ENCODE measurements around the gene CD93. TPM values are rescaled to one million over a fixed set of nuclear protein-coding genes. Genes with fewer than 3 reads are reported as not detected.

CD93 gene
- total RNA-seq, 1 donor from 2014 or later: under 0.01 TPM

DNA sequence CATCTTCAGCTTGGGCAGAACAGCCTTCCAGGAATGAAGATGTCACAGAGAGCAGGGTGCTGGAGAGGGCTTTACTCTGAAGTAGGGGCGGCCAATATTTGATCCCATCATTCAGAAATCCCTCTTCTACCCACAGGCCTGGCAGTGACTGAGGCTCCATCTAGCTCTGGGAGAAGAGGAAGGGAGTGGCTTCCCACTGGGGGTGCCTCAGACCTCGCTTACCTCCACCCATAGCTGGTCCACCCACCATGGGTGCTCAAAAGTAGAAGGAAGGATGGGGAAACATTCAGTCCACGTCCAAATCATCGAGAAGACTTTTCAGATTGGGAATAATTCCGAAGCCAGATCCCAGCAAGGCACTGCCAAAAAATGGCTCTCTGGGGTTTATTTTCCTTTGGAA, 24.9 kb downstream of the CD93 start:
- no peak for FAIRE-seq
- DNase-seq (ENCODE audit: low read depth): no peak
- Histone ChIP-seq H3K4me3 (ENCODE audit: low read depth, low read length) (no peak overlapping the region), H3K36me3 (ENCODE audit: control insufficient read depth, insufficient read depth, low read length) (no peaks in the 10 kb centered on the region), H3K27me3 (ENCODE audit: control insufficient read depth, insufficient read depth, low read length) (no peaks in the 10 kb centered on the region)
- TF ChIP-seq, protein P1, sequence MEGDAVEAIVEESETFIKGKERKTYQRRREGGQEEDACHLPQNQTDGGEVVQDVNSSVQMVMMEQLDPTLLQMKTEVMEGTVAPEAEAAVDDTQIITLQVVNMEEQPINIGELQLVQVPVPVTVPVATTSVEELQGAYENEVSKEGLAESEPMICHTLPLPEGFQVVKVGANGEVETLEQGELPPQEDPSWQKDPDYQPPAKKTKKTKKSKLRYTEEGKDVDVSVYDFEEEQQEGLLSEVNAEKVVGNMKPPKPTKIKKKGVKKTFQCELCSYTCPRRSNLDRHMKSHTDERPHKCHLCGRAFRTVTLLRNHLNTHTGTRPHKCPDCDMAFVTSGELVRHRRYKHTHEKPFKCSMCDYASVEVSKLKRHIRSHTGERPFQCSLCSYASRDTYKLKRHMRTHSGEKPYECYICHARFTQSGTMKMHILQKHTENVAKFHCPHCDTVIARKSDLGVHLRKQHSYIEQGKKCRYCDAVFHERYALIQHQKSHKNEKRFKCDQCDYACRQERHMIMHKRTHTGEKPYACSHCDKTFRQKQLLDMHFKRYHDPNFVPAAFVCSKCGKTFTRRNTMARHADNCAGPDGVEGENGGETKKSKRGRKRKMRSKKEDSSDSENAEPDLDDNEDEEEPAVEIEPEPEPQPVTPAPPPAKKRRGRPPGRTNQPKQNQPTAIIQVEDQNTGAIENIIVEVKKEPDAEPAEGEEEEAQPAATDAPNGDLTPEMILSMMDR (IDR thresholded peaks at IDR 0.05; ENCODE audit: insufficient read depth, low read length, severe bottlenecking): no peak

DNA sequence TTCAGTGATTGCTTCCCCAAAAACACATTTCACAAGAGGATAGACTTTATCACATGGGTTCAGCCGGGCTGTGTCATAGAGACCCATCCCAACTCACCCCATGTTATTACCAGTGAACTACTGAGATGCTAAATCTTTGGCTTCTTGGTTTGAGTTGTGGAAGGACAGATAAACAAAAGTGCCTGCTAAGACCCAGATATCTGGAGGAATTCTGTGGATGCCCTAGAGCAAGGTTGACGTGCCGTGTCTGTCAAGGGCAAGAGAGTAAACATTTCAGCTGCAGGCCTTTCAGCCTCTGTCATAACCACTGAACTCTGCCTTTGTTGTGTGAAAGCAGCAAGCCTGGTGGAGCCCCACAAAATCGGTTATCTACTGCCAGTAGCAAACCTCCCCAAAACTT, 25.5 kb downstream of the CD93 start:
- no peak overlapping the region for H3K4me3 ChIP-seq (ENCODE audit: low read depth, low read length)
- no peaks in the 10 kb centered on the region for H3K27me3 ChIP-seq (ENCODE audit: control insufficient read depth, insufficient read depth, low read length)
- FAIRE-seq: peak; percentile 13
- H3K36me3 ChIP-seq (ENCODE audit: control insufficient read depth, insufficient read depth, low read length): no peaks in the 10 kb centered on the region
- DNase-seq (ENCODE audit: low read depth): no peak
- TF ChIP-seq, protein P1 (IDR thresholded peaks at IDR 0.05; ENCODE audit: insufficient read depth, low read length, severe bottlenecking): no peak

DNA sequence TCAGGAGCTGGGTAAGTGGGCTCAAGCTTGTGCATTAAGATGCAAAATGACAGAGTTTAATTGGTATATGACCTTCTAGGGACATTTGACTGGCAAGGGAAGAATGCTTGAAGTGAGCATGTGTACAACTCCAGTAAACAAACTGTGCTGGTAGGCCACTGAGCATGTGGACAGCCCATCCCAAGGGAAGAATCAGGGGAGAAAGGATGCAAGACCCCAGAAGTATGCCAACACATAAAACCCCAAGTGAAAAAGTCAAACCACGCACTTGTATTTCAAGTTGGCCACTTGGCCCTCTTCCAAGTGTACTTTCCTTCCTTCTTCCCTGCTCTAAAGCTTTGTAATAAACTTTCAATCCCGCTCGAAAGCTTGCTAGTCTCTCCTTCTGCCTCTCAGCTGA, 26.3 kb downstream of the CD93 start:
- no peaks in the 10 kb centered on the region for H3K27me3 ChIP-seq (ENCODE audit: control insufficient read depth, insufficient read depth, low read length)
- TF ChIP-seq, protein P1 (IDR thresholded peaks at IDR 0.05; ENCODE audit: insufficient read depth, low read length, severe bottlenecking): no peak
- no peak overlapping the region for H3K4me3 ChIP-seq (ENCODE audit: low read depth, low read length)
- DNase-seq (ENCODE audit: low read depth) (no peak), FAIRE-seq (peak; percentile 40)
- no peaks in the 10 kb centered on the region for H3K36me3 ChIP-seq (ENCODE audit: control insufficient read depth, insufficient read depth, low read length)

DNA sequence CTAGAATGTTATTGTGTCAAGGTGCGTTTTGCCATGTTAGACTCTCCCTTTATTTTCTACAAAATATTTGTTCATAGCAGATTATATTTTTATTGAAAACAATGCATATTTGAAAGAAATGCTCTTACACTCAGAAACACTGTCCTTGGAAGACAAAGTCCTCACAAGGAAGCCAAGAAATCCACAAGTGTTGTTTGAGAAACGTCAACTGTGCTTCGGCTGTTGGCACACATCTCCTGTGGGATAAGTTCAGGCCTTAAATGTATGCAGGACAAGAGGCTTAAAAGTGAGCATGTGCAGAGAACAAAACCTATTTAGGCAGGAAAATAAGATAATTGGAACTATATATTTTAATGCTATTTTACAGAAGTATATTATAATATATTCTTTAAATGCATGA, 27.1 kb downstream of the CD93 start:
- H3K27me3 ChIP-seq (ENCODE audit: control insufficient read depth, insufficient read depth, low read length): no peaks in the 10 kb centered on the region
- TF ChIP-seq, protein P1 (IDR thresholded peaks at IDR 0.05; ENCODE audit: insufficient read depth, low read length, severe bottlenecking): no peak
- H3K36me3 ChIP-seq (ENCODE audit: control insufficient read depth, insufficient read depth, low read length): no peaks in the 10 kb centered on the region
- no peak for FAIRE-seq
- H3K4me3 ChIP-seq (ENCODE audit: low read depth, low read length): no peak overlapping the region
- DNase-seq (ENCODE audit: low read depth): no peak

DNA sequence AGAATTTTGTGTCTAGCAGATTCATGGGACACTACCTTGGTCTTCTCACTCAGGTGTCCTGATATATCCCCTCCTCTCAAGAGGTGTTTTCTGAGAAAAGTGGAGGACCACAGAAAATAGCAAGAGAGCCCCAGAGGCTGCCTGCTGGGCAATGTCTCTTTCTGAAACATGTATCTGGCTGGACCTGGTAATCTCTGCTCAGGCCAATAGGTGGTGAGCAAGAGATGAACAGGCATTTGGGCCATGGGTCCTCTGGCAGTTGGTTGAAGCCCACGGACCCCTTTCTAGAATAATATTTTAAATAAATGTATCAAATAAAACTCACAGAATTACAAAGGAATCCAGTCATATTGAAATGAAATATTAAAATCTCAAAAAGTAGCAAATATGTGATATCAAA, 27.9 kb downstream of the CD93 start:
- TF ChIP-seq, protein P1 (IDR thresholded peaks at IDR 0.05; ENCODE audit: insufficient read depth, low read length, severe bottlenecking): peak; percentile 13
- no peaks in the 10 kb centered on the region for H3K36me3 ChIP-seq (ENCODE audit: control insufficient read depth, insufficient read depth, low read length)
- no peak overlapping the region for H3K4me3 ChIP-seq (ENCODE audit: low read depth, low read length)
- no peak for DNase-seq (ENCODE audit: low read depth)
- no peak for FAIRE-seq
- no peaks in the 10 kb centered on the region for H3K27me3 ChIP-seq (ENCODE audit: control insufficient read depth, insufficient read depth, low read length)

DNA sequence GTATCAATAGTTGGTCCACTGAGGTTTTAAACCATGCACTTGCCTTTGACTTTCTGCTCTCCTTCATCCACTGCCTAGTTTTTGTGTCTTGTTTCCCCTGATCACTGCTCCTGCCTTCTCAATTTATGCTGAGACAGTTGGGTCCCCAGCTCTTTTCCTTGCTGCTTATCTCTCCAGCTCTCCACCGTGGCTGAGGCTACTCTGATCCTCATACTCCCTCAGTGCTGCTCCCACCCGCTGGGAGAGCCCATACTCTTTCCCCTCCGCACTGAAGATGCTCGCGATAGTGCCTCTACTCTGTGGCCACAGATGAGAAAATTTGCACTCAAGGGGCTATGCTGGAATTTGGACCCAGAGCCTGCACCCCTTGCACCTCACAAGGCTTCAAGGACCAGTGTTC, 33.2 kb downstream of the CD93 start:
- Histone ChIP-seq H3K4me3 (ENCODE audit: low read depth, low read length) (no peak overlapping the region), H3K36me3 (ENCODE audit: control insufficient read depth, insufficient read depth, low read length) (peaks cover 5% of the 10 kb centered on the region), H3K27me3 (ENCODE audit: control insufficient read depth, insufficient read depth, low read length) (no peaks in the 10 kb centered on the region)
- TF ChIP-seq, protein P1 (IDR thresholded peaks at IDR 0.05; ENCODE audit: insufficient read depth, low read length, severe bottlenecking): no peak
- FAIRE-seq (no peak), DNase-seq (ENCODE audit: low read depth) (no peak)

Measured in bronchial epithelial cell (primary cell).